HEK293T (cell line): ENCODE measurements around the gene QSOX2.

ENCODE experiments used
- ARNT ChIP-seq: fragments of 450-650 bp; IDR thresholded peaks from 2 replicates; pipeline ENCODE4 v1.6.1; 2017; ENCODE audit warnings: mild to moderate bottlenecking
- BHLHE40 ChIP-seq: fragments of 450-650 bp; IDR thresholded peaks from 2 replicates; pipeline ENCODE4 v1.6.1; 2016; ENCODE audit warnings: mild to moderate bottlenecking, moderate library complexity, borderline replicate concordance
- ELF4 ChIP-seq: fragments of 450-650 bp; IDR thresholded peaks from 2 replicates; pipeline ENCODE4 v1.6.1; 2017; ENCODE audit warnings: antibody characterized with exemption
- FOXA1 ChIP-seq: fragments of 450-650 bp; IDR thresholded peaks from 2 replicates; pipeline ENCODE4 v1.6.1; 2016; ENCODE audit warnings: mild to moderate bottlenecking
- FOXK2 ChIP-seq: fragments of 450-650 bp; IDR thresholded peaks from 2 replicates; pipeline ENCODE4 v1.6.1; 2016; ENCODE audit warnings: mild to moderate bottlenecking
- FOXM1 ChIP-seq: fragments of 450-650 bp; IDR thresholded peaks from 2 replicates; pipeline ENCODE4 v1.6.1; 2017; ENCODE audit warnings: mild to moderate bottlenecking, borderline replicate concordance
- L3MBTL2 ChIP-seq: fragments of 450-650 bp; conservative IDR thresholded peaks from 2 replicates; pipeline ENCODE4 v1.6.1; 2016; ENCODE audit warnings: mild to moderate bottlenecking
- LEF1 ChIP-seq: fragments of 450-650 bp; IDR thresholded peaks from 2 replicates; pipeline ENCODE4 v1.6.1; 2017; ENCODE audit warnings: mild to moderate bottlenecking, borderline replicate concordance
- SP1 ChIP-seq: fragments of 450-650 bp; IDR thresholded peaks from 2 replicates; pipeline ENCODE4 v1.6.1; 2017
- SUZ12 ChIP-seq: fragments of 450-650 bp; IDR thresholded peaks from 2 replicates; pipeline ENCODE4 v1.6.1; 2016; ENCODE audit warnings: mild to moderate bottlenecking
- TARDBP ChIP-seq: fragments of 450-650 bp; IDR thresholded peaks from 2 replicates; pipeline ENCODE4 v1.6.1; 2016
- ZNF384 ChIP-seq: fragments of 450-650 bp; IDR thresholded peaks from 2 replicates; pipeline ENCODE4 v1.6.1; 2016
- TF ChIP-seq, protein P1 (sequence below): fragments of 450-650 bp; IDR thresholded peaks from 2 replicates; pipeline ENCODE4 v1.6.1; 2016

DNA sequence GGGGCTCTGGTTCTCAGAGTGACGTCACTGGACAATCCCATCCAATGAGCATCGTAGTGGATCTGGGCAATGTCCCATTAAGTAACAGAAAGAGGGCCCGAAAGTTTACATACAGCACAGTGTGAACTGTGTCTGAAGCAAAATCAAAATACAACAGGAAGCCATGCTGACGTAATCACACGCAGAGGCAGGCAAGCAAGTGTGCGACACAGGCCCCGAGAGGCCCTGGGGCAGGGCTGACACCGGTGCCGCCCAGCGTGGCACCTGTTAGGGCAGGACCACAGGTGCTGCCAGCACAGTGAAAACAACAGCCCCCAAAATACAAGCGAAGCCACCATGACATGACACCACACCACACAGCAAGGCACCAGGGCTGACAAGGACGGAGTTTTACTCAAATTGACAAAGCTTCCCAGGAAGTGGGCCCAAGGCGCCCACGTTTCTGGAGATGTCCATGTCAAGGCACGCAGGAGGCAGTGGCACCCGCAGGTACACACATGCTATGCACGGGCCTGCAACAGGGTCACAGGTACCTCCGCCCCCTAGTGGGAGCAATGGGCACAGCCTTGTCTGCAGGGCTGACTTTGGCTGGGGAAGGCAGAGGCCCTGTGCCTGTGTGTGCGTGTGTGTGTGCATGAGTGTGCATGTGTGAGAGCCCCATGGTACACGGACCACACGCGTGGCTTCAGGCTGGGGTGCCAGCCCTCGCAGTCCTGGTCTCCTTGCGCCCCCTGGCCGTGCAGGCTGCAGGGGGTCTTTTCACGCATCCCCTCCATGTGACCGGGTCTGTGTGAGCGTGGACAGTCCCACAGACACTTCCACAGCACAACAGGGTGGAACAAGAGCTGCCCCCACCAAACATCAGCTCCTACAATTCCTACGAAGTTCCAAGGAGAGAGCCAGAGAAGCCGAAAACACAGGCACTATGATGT, 19.6 kb downstream of the QSOX2 start:
- no peak for TF ChIP-seq ELF4
- TF ChIP-seq SUZ12: no peak
- TF ChIP-seq LEF1: no peak
- TF ChIP-seq FOXK2: no peak
- TF ChIP-seq TARDBP: no peak
- no peak for TF ChIP-seq FOXA1
- TF ChIP-seq ARNT: no peak
- no peak for TF ChIP-seq FOXM1
- TF ChIP-seq SP1: no peak
- no peak for TF ChIP-seq BHLHE40
- TF ChIP-seq, protein P1, sequence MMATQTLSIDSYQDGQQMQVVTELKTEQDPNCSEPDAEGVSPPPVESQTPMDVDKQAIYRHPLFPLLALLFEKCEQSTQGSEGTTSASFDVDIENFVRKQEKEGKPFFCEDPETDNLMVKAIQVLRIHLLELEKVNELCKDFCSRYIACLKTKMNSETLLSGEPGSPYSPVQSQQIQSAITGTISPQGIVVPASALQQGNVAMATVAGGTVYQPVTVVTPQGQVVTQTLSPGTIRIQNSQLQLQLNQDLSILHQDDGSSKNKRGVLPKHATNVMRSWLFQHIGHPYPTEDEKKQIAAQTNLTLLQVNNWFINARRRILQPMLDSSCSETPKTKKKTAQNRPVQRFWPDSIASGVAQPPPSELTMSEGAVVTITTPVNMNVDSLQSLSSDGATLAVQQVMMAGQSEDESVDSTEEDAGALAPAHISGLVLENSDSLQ: no peak
- TF ChIP-seq ZNF384: no peak
- no peak for TF ChIP-seq L3MBTL2
